Lower leg skin (tissue), 3 donors: Measurements from ENCODE around the gene CCSER2.

Experiments
- CTCF ChIP-seq, 3 donors: fragments of 450-650 bp; IDR thresholded peaks; one replicate each; pipeline ENCODE4 v1.5.1; 2016; ENCODE audit warnings: antibody characterized with exemption in 3 of 3, mild to moderate bottlenecking in 3 of 3, moderate library complexity in 2 of 3
- POLR2A ChIP-seq, 2 donors: fragments of 450-650 bp; IDR thresholded peaks; one replicate each; pipeline ENCODE4 v1.6.1; 2016 to 2017; ENCODE audit warnings: antibody characterized with exemption in 2 of 2, mild to moderate bottlenecking in 1 of 2, moderate library complexity in 1 of 2

- TF ChIP-seq CTCF (IDR thresholded peaks at IDR 0.05) = no peak
- no peak for TF ChIP-seq POLR2A (IDR thresholded peaks at IDR 0.05)
Observed at GRCh38 chr10:84293171-84293570, 35.2 kb upstream of the CCSER2 start.
